GM21717 (cell line): ENCODE measurements around the gene AKAP13.
"Not testable (repeated sequence)": the region's sequence is repeated elsewhere in the genome, so short reads cannot be mapped to it uniquely, and the experiment has no call there.

Experiments used
- ATAC-seq: cut with Tn5 transposase; IDR thresholded peaks from one replicate; pipeline ENCODE4 v1.9.1; 2021; ENCODE audit warnings: mild to moderate bottlenecking, moderate library complexity; ENCODE audit not compliant: unreplicated experiment

The AKAP13 gene

DNA sequence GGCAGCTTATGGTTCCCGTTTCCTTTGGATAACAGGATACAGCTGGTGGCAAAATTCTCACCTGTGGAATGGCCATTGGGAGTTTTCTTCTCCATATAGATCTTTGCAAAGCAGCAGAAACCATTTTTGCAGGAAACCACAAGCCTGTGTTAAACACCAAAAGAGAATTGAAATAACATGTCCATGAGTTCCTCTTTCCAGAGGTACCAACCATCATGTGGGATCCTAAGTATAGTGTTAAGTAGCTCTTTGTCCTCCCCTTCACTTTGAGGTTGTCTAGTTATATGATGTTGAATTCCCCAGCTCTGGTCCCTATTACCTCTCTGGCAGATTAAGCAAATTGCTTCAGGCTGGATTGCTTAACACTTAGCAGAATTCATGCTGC, 94.9 kb downstream of the AKAP13 start:
- ATAC-seq: peak; percentile 70

GRCh38 chr15:85475711-85476110, 95.3 kb downstream of the AKAP13 start:
- no peak for ATAC-seq

- no peak for ATAC-seq
These were observed 96.7 kb downstream of the AKAP13 start for GRCh38 chr15:85477061-85477460.

DNA sequence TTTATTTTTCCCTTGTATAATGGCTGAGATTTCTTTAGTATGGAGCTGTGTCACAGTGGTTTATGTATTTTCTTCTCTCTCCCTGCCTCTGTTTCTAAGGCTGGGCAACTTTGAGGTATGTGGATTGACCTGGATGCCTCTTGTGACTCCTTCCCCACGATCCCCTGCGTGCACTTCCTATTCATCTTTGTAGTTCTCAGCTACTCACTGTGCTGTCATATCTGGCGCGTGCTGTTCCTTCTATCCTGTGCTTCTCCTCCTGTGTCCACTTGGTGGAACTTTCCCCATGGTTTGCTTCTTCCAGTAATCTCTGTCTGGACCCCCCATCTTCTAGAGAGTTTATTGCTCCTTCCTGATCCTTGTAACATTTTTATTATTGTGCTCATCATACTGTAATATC, 97.3 kb downstream of the AKAP13 start:
- no peak for ATAC-seq

DNA sequence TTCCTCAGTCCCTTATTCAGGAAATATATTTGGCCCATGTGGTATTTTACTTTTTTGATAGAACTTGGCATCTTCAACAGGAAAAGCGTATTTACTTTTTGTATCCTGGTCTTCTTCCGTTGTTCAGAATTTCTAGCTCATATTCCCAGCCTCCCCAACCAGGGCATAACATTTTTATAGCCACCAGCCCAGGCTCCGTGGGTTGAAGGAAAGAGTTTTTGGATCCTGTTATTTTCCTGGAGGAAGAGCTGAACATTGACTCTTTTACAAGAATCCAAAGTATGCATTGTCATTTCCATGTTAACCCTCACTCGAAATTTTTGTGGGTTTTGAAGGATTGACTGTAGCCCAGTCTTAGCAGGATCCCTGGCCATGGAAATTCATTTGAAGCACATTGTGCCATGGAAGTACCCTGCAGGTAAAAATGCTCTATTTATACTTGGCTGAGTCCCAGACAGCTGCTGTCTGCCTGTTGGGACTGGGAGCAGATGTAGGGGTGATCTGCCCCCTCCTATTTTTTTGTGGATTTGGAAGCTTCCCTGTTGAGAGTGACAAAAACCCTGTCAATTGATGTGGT, 98.8 kb downstream of the AKAP13 start:
- ATAC-seq: no peak

- ATAC-seq: no peak
These were observed 100.5 kb downstream of the AKAP13 start for GRCh38 chr15:85480923-85481322.

DNA sequence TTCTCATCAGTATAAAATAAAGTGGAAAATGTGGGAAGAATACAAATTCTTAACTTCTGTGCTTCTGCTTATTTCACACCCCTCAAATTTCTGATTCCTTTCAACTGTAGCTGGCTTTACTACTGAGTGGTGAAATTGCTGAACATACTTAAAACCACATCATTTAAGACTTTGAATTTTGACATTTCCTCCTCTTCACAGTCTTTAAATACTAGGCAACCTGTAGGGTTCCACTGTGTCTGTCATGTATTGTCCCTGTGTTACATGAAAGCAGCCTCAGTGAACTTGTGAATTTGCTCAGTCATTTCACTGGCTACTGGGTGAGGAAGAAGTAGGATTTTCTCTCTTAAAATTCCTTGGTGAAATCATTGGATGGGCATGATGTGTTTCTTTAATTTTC, 101.1 kb downstream of the AKAP13 start:
- not testable (repeated sequence) for ATAC-seq

DNA sequence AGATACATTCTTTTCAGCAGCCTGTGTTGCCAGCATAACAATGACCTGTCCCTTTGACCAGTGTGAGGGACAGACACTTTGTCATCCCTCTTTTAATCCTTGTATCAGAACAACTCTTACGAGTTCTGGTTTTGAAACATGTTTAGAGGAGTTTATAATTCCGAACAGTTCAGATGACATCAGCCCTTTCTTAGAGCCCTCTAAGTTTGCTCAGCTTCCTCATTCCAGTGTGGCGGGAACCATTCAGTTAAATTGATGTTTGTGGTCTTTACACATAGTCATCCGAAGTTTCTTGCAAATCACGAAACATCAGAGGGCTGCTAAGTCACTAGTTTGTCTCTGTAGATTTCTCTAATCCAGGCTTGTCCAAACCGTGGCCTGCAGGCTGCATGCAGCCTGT, 102.5 kb downstream of the AKAP13 start:
- no peak for ATAC-seq

- not testable (repeated sequence) for ATAC-seq
These were observed 103.6 kb downstream of the AKAP13 start for GRCh38 chr15:85483955-85484354.

GRCh38 chr15:85484923-85485322, 104.5 kb downstream of the AKAP13 start:
- not testable (repeated sequence) for ATAC-seq

GRCh38 chr15:85485956-85486567, 105.7 kb downstream of the AKAP13 start:
- peak; percentile 57 for ATAC-seq

GRCh38 chr15:85487796-85488195, 107.4 kb downstream of the AKAP13 start:
- ATAC-seq: not testable (repeated sequence)

DNA sequence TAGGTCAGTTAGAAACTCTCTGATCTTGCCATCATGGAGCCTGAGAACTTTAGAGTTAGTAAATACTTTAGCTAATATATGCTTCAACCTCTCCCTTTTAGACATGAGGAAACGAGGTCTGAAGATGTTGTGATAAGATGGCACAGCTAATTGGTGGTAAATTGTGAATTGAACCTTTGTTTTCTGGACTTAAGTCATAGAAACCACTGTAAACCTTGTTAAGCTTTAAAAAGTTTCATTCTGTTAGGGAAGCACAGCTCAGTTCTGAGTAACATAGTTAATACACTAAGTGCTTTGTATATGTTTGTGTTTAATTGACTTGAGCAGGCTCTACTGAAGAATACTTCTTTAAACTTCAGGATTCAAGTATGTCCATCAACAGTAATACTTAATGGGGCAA, 108.6 kb downstream of the AKAP13 start:
- ATAC-seq: no peak

DNA sequence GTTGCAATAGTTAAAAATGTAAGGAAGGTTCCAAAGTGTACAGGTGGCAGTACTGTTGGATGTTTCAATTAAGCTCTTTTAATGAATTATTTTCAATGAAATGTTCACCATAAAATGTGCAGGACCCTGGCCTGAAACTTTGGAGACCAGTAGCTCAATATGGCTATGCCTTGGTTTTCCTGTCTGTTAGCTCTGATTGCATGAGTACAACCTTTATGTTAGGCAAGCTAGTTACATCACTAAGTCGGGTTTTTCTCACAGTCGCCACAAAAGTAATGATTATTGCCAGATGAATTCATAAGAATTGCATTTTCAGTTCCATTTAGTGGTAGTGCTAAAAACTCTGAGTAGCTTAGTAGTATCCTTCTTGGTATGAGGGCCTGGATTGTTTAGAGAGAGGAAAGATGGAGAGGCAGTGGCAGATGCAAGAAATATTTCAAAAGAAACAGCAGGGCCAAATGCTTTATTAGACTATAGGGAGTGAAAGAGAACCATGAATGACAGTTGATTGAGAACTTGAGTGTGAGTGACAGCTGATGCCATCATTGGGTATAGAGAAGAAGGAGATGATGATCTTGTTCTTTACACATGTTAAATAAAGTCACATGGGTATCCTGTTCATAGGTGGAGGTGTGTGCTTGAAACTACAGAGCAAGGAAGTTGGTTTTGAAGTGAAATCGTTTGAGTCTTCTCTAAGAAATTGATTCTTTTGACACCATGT, 109.5 kb downstream of the AKAP13 start:
- no peak for ATAC-seq

- ATAC-seq: no peak
These were observed 110.5 kb downstream of the AKAP13 start for GRCh38 chr15:85490856-85491255.

DNA sequence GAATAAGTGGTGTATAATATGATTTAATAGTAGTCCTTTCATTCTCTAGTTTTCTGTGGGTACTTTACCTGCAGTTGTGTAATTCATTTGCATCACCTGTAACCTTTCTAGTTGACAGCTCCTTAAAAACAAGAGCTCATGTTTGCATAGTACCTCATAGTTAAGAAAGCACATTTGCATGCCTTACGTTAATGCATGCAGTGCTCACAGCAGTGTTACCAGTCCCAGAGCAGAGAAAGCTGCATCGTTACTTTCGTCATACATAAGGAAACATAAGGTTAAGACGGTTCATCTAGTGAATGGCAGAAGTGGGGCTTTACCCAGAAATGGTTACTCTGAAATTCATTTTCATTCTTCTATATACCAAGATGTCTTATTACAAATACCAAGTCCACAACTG, 111.3 kb downstream of the AKAP13 start:
- ATAC-seq: no peak

- no peak for ATAC-seq
These were observed 112.0 kb downstream of the AKAP13 start for GRCh38 chr15:85492406-85492805.

DNA sequence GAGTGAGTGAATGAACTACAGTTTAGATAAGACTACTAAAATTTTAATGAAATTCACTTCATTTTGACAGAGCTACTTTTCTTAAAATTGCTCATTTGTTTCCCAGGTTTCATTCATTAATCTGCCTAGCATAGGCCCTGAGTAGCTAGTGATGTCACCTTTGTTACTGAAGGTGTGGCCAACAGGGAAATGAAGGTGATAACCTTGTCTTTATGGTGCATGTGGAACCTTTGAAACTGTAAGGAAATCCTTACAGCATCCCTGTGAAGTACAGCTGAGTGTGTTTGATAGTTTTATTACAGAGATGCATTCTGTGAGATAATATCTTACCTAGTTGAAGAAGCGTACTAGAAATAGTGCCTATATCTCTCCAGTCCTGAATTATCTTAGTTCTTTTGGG, 112.9 kb downstream of the AKAP13 start:
- no peak for ATAC-seq

DNA sequence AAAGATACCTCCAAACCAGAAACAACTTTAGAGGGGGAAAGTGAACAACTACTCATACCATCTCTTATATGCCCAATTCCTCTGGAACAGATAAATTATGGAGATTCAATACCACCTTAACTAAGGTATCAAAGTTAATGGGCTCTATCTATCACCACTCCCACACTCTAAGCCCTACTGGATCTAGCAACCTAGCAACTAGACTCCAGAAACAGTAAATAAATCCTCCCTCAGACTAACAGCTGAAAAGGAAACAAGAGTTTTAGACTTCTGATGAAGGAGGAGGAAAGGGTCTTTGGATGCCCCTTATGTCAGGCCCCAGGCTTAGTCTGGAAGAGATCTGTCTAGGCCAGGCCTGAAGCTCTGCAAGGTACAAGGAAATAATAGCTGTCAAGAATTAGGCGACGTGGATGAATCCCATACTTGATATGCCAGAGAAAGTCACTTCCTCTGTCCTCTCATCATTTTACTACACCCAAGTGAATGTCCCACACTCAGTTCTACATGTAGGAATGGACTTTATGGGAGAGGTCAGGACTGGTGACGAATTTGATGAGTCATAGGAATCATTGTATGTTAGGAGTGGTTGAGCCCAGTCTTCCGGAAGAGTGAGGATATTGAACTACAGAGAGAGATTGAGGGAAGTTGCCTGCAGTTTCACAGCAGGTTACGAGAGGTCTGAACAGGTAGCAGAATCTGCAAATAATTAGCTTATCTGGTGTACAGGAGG, 113.8 kb downstream of the AKAP13 start:
- ATAC-seq: no peak

DNA sequence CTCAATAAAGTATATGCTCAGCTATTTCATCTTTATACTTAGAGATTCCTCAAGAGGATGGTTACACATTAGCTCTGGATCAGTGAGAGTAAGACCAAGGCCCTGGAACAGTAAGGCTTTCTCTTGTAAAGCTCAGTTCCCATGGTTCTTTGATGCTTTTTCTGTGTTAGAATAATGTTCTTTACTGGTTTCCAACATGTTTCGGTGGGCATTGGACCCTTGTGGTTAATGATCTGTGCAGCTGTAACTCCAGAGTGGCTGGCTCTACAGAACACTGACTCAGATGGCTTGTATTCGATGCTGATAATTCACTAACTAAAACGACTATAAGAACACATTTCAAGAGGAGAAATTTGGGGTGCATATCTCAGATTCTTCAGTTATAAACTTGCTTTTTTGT, 114.7 kb downstream of the AKAP13 start:
- no peak for ATAC-seq

GRCh38 chr15:85495544-85495943, 115.1 kb downstream of the AKAP13 start:
- ATAC-seq: no peak

GRCh38 chr15:85496151-85496550, 115.7 kb downstream of the AKAP13 start:
- no peak for ATAC-seq
